GM10266 (cell line): ENCODE data around the gene KCNT1.

Experiments
- DNase-seq: peaks from one replicate; pipeline ENCODE4 v3.0.0; 2012; ENCODE audit errors: extremely low spot score
- CTCF ChIP-seq: IDR thresholded peaks from 2 replicates; pipeline ENCODE4 v1.5.1; 2012; ENCODE audit warnings: mild to moderate bottlenecking, low read depth; ENCODE audit not compliant: control insufficient read depth, insufficient read depth; ENCODE audit errors: missing control alignments

KCNT1 gene

GRCh38 chr9:135706288-135706687 lies 4.3 kb downstream of the KCNT1 start:
- no peak for DNase-seq
- no peak for TF ChIP-seq CTCF

GRCh38 chr9:135707252-135708138 lies 5.5 kb downstream of the KCNT1 start:
- no peak for DNase-seq
- TF ChIP-seq CTCF: no peak

GRCh38 chr9:135708164-135708563 lies 6.2 kb downstream of the KCNT1 start:
- no peak for DNase-seq
- no peak for TF ChIP-seq CTCF

GRCh38 chr9:135711391-135711790 lies 9.4 kb downstream of the KCNT1 start:
- no peak for DNase-seq
- TF ChIP-seq CTCF: no peak

- TF ChIP-seq CTCF: no peak
- no peak for DNase-seq
Measured at GRCh38 chr9:135711881-135712280, 9.9 kb downstream of the KCNT1 start.

- no peak for TF ChIP-seq CTCF
Measured at GRCh38 chr9:135712613-135713295, 10.8 kb downstream of the KCNT1 start.

GRCh38 chr9:135714242-135715055 lies 12.5 kb downstream of the KCNT1 start:
- DNase-seq: no peak
- TF ChIP-seq CTCF: no peak

More at GRCh38 chr9:135712613-135713295, 10.8 kb downstream of the KCNT1 start:
- DNase-seq: no peak
